Fibroblast of lung (primary cell): ENCODE data around the gene COBL. TPM values are rescaled to one million over a fixed set of nuclear protein-coding genes. Genes with fewer than 3 reads are reported as not detected.
A peak's percentile ranks its signal among the peaks of the same experiment; 100 is the strongest.

Experiments used
- DNase-seq, 2 donors: peaks; one replicate each; pipeline versions ENCODE4 v3.0.0 to v3.0.0-alpha.2; 2010; ENCODE audit warnings: low read depth in 2 of 2
- H2AFZ ChIP-seq: 2 replicates; pipeline ENCODE4 v1.5.1; 2012; ENCODE audit warnings: low read length, control low read depth, inconsistent platforms
- H3K27ac ChIP-seq: 2 replicates; pipeline ENCODE4 v1.5.1; 2011; ENCODE audit warnings: low read length, control low read depth; ENCODE audit not compliant: insufficient read depth
- H3K27me3 ChIP-seq: 2 replicates; pipeline ENCODE4 v1.5.1; 2011; ENCODE audit warnings: mild to moderate bottlenecking, low read length; ENCODE audit not compliant: control insufficient read depth, insufficient read depth
- H3K36me3 ChIP-seq: 2 replicates; pipeline ENCODE4 v1.5.1; 2011; ENCODE audit warnings: low read length; ENCODE audit not compliant: control insufficient read depth, insufficient read depth
- H3K4me1 ChIP-seq: 2 replicates; pipeline ENCODE4 v1.5.1; 2011; ENCODE audit warnings: low read length; ENCODE audit not compliant: control insufficient read depth, insufficient read depth; ENCODE audit errors: extremely low read depth
- H3K4me2 ChIP-seq: 2 replicates; pipeline ENCODE4 v1.5.1; 2011; ENCODE audit warnings: low read length, control low read depth; ENCODE audit not compliant: insufficient read depth; ENCODE audit errors: extremely low read depth
- H3K4me3 ChIP-seq, 4 experiments: fragments of 200-600 bp in 1 of 4; sonication (generic) in 1 of 4; replicated peaks in 1 of 4; 2 replicates each; pipeline ENCODE4 v1.5.1; 2011 to 2016; ENCODE audit warnings: low read length in 4 of 4, low read depth in 3 of 4, mild to moderate bottlenecking in 3 of 4, control low read depth in 2 of 4, inconsistent platforms in 1 of 4, mixed read lengths in 1 of 4; ENCODE audit not compliant: insufficient read depth in 1 of 4; ENCODE audit errors: control extremely low read depth in 1 of 4
- H3K79me2 ChIP-seq: 2 replicates; pipeline ENCODE4 v1.5.1; 2012; ENCODE audit warnings: mild to moderate bottlenecking, low read length, inconsistent platforms; ENCODE audit not compliant: control insufficient read depth, insufficient read depth
- H3K9ac ChIP-seq: 2 replicates; pipeline ENCODE4 v1.5.1; 2011; ENCODE audit warnings: mild to moderate bottlenecking, low read length, control low read depth; ENCODE audit not compliant: insufficient read depth
- H3K9me3 ChIP-seq: 2 replicates; pipeline ENCODE4 v1.5.1; 2012; ENCODE audit warnings: low read depth, low read length; ENCODE audit not compliant: control insufficient read depth, insufficient read depth
- H4K20me1 ChIP-seq: 2 replicates; pipeline ENCODE4 v1.5.1; 2011; ENCODE audit warnings: low read length; ENCODE audit not compliant: control insufficient read depth, insufficient read depth; ENCODE audit errors: extremely low read depth
- EZH2 ChIP-seq: IDR thresholded peaks from 2 replicates; pipeline ENCODE4 v1.5.1; 2012; ENCODE audit warnings: low read length, control low read depth, mild to moderate bottlenecking; ENCODE audit errors: missing control alignments
- polyA plus RNA-seq, 2 donors: library from polyadenylated mRNA; depleted of rRNA in 1 of 2; stranded (reverse) in 1 of 2; unstranded in 1 of 2; fragments of >200 nt; gene quantifications; 2 replicates each; pipeline ENCODE4 v1.2.1, GENCODE V29; 2011 to 2012; ENCODE audit warnings: missing spikeins in 1 of 2
- total RNA-seq: library from RNA; depleted of rRNA; stranded (reverse); fragments of >200 nt; gene quantifications from 2 replicates; pipeline ENCODE4 v1.2.1, GENCODE V29; 2014
- TF ChIP-seq, protein P1 (sequence below), 2 donors: IDR thresholded peaks in 1 of 2; conservative IDR thresholded peaks in 1 of 2; 1 replicate in 1 of 2; 2 replicates in 1 of 2; pipeline ENCODE4 v1.5.1; 2011 to 2012; ENCODE audit warnings: low read length in 2 of 2, control low read depth in 1 of 2, inconsistent platforms in 1 of 2, low read depth in 1 of 2, mild to moderate bottlenecking in 1 of 2

The COBL gene
- total and polyA plus RNA-seq, 2 donors (not counting 1 experiment from before 2014, with no cell fraction given) = 0.10 to 0.33 TPM

DNA sequence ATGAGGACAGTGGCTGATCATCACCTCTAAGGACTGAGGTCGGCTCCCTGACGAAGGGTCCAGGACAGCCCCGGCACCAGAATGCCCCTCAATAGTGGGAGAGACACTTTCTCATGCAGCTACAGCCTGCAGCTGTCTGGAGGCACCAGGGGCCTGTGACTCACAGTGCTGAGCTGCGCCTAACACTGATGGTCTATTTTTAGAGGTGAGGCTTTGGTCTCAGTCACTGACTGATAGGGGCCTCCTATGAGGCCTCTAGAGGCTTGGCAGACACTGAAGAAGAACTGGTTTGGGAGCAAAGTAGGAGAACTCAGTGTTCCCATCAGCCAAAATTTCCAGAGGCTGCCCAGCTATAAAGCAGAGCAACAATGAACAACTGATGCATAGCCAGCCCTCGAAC is 130.1 kb downstream of the COBL start:
- TF ChIP-seq EZH2 = no peak
- TF ChIP-seq, protein P1, sequence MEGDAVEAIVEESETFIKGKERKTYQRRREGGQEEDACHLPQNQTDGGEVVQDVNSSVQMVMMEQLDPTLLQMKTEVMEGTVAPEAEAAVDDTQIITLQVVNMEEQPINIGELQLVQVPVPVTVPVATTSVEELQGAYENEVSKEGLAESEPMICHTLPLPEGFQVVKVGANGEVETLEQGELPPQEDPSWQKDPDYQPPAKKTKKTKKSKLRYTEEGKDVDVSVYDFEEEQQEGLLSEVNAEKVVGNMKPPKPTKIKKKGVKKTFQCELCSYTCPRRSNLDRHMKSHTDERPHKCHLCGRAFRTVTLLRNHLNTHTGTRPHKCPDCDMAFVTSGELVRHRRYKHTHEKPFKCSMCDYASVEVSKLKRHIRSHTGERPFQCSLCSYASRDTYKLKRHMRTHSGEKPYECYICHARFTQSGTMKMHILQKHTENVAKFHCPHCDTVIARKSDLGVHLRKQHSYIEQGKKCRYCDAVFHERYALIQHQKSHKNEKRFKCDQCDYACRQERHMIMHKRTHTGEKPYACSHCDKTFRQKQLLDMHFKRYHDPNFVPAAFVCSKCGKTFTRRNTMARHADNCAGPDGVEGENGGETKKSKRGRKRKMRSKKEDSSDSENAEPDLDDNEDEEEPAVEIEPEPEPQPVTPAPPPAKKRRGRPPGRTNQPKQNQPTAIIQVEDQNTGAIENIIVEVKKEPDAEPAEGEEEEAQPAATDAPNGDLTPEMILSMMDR (conservative IDR thresholded peaks at IDR 0.05 in 1 of 2, IDR thresholded peaks at IDR 0.05 in 1 of 2; ENCODE audit: low read depth in 1 of 2, low read length in 2 of 2) = no peak
- no peak overlapping the region for H3K4me2 ChIP-seq
- H2AFZ ChIP-seq = no peak overlapping the region
- no peak overlapping the region for H3K9ac ChIP-seq
- no peaks in the 10 kb centered on the region for H3K4me1 ChIP-seq
- no peaks in the 10 kb centered on the region for H3K9me3 ChIP-seq
- no peak overlapping the region for H3K4me3 ChIP-seq
- no peaks in the 10 kb centered on the region for H3K36me3 ChIP-seq
- no peak overlapping the region for H3K27ac ChIP-seq
- DNase-seq = peak; percentile 1 to 5
- no peaks in the 10 kb centered on the region for H4K20me1 ChIP-seq
- no peaks in the 10 kb centered on the region for H3K79me2 ChIP-seq
- H3K27me3 ChIP-seq = no peaks in the 10 kb centered on the region

DNA sequence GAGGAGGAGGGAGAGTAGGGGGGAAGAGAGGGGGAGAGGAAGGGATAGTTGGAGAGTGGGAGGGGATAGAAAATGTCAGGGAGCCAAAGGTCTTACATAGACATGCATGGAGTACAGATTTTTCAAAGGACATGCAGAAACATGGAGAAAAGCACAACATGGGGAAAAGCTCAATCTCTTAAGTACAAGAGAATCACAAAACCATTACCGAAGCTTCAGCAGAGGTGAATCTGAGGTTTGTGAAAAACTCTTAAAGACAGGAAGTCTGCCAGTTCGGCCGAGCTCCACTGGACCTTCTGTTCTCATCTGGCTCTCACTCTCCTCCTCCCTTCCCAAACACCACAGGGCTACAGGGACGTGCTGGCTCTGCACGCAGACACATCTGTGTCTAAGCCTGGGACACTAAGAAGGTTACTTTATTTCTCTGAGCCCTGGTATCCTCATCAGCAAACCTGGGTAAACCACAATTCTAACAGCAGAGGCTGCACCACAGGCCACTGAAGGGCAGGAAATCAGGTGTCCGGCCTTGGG is 133.9 kb downstream of the COBL start:
- no peak for TF ChIP-seq EZH2
- TF ChIP-seq, protein P1 (conservative IDR thresholded peaks at IDR 0.05 in 1 of 2, IDR thresholded peaks at IDR 0.05 in 1 of 2; ENCODE audit: low read depth in 1 of 2, low read length in 2 of 2) = no peak
- H2AFZ ChIP-seq = no peak overlapping the region
- no peaks in the 10 kb centered on the region for H4K20me1 ChIP-seq
- H3K27ac ChIP-seq = no peak overlapping the region
- no peak overlapping the region for H3K4me2 ChIP-seq
- no peaks in the 10 kb centered on the region for H3K4me1 ChIP-seq
- DNase-seq = no peak
- H3K36me3 ChIP-seq = no peaks in the 10 kb centered on the region
- H3K27me3 ChIP-seq = no peaks in the 10 kb centered on the region
- no peaks in the 10 kb centered on the region for H3K9me3 ChIP-seq
- no peak overlapping the region for H3K9ac ChIP-seq
- no peaks in the 10 kb centered on the region for H3K79me2 ChIP-seq
- no peak overlapping the region for H3K4me3 ChIP-seq

DNA sequence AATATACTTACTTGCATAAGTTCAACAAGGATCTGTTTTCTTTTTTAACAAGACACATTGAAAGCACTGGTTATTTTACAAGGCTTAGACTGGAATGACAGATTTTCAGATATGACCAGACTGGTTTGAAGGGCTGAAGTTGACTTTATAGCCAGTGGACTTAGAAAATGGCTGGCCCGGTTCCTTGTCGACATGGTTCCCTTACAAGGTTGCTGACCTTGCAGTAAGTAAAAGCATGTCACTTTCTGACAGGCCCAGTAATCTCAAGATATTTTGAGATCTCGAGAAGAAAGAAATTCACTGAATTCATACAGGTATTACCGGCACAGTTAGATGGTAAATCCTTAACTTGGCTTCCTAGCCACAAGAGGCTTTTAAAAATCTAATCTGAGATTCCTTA is 136.5 kb downstream of the COBL start:
- Histone ChIP-seq H3K27ac (no peak overlapping the region), H2AFZ (no peak overlapping the region), H4K20me1 (no peaks in the 10 kb centered on the region), H3K4me2 (no peak overlapping the region), H3K36me3 (no peaks in the 10 kb centered on the region), H3K4me1 (no peaks in the 10 kb centered on the region), H3K79me2 (no peaks in the 10 kb centered on the region), H3K27me3 (no peaks in the 10 kb centered on the region), H3K9me3 (no peaks in the 10 kb centered on the region), H3K9ac (no peak overlapping the region), H3K4me3 (no peak overlapping the region)
- TF ChIP-seq EZH2 = no peak
- TF ChIP-seq, protein P1 (conservative IDR thresholded peaks at IDR 0.05 in 1 of 2, IDR thresholded peaks at IDR 0.05 in 1 of 2; ENCODE audit: low read depth in 1 of 2, low read length in 2 of 2) = no peak
- DNase-seq = no peak
